SK-N-MC (cell line): ENCODE measurements around the gene TDRKH.

Source experiments
- EZH2 ChIP-seq: fragments of 200-600 bp; sonication (generic); IDR thresholded peaks from one replicate; pipeline ENCODE4 v1.6.1; 2017; ENCODE audit warnings: antibody characterized with exemption
- POLR2AphosphoS5 ChIP-seq: IDR thresholded peaks from 2 replicates; pipeline ENCODE4 v1.6.1; 2012; ENCODE audit warnings: mild to moderate bottlenecking, low read depth, low read length, borderline replicate concordance

DNA sequence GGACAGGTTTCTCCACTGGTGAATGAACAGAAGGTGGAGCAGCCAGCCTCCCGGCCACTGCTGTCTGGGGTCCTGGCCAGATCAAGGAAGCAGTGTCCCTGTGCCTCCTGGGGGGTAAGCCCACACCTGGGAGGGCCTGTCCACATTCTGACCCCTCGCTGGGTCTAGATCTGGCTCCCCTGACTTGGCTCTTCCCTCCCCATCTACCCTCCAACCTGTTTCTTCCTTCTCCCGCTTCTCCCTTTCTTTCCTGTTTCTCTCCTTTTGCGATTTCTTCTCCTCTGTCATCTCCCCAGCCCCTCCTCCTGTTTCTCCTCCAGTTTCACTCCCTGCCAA lies 40.9 kb upstream of the TDRKH start:
- no peak for TF ChIP-seq POLR2AphosphoS5
- no peak for TF ChIP-seq EZH2
